GM23338 (cell line): Measurements from ENCODE around the gene CELF4. TPM values are rescaled to one million over a fixed set of nuclear protein-coding genes. Genes with fewer than 3 reads are reported as not detected.
A peak's percentile ranks its signal among the peaks of the same experiment; 100 is the strongest.

Experiments
- ATAC-seq: fragments of 200-7000 bp; cut with Tn5 transposase; 3 replicates; pipeline ENCODE4 v1.9.1; 2020
- DNase-seq: peaks from one replicate; pipeline ENCODE4 v3.0.0-alpha.2; 2015; ENCODE audit warnings: low spot score
- H2AFZ ChIP-seq: fragments of 200-600 bp; sonication (generic); 2 replicates; pipeline ENCODE4 v1.8.0; 2016; ENCODE audit warnings: antibody characterized with exemption, mild to moderate bottlenecking, moderate library complexity
- H3F3A ChIP-seq: fragments of 200-600 bp; sonication (generic); replicated peaks from 2 replicates; pipeline ENCODE4 v1.8.0; 2017; ENCODE audit warnings: antibody characterized with exemption, mixed run types, low read depth
- H3K27ac ChIP-seq: fragments of 200-600 bp; sonication (generic); 2 replicates; pipeline ENCODE4 v1.6.1; 2016; ENCODE audit warnings: low read depth
- H3K27me3 ChIP-seq: fragments of 200-600 bp; sonication (generic); 2 replicates; pipeline ENCODE4 v1.8.0; 2016; ENCODE audit warnings: mild to moderate bottlenecking, mixed run types, moderate library complexity; ENCODE audit not compliant: insufficient read depth
- H3K36me3 ChIP-seq: fragments of 200-600 bp; sonication (generic); 2 replicates; pipeline ENCODE4 v1.8.0; 2016; ENCODE audit warnings: mild to moderate bottlenecking; ENCODE audit not compliant: insufficient read depth
- H3K4me1 ChIP-seq: fragments of 200-600 bp; sonication (generic); 2 replicates; pipeline ENCODE4 v1.8.0; 2016; ENCODE audit warnings: mild to moderate bottlenecking, moderate library complexity; ENCODE audit not compliant: insufficient read depth
- H3K4me2 ChIP-seq: fragments of 200-600 bp; sonication (generic); 2 replicates; pipeline ENCODE4 v1.7.1; 2017; ENCODE audit warnings: mixed run types
- H3K4me3 ChIP-seq: fragments of 200-600 bp; sonication (generic); 2 replicates; pipeline ENCODE4 v1.6.1; 2016; ENCODE audit warnings: mixed run types
- H3K79me2 ChIP-seq: fragments of 200-600 bp; sonication (generic); replicated peaks from 2 replicates; pipeline ENCODE4 v1.8.0; 2017; ENCODE audit warnings: mild to moderate bottlenecking; ENCODE audit not compliant: insufficient read depth
- H3K9me2 ChIP-seq: fragments of 200-600 bp; sonication (generic); 2 replicates; pipeline ENCODE4 v1.8.0; 2017; ENCODE audit not compliant: insufficient read depth
- H4K20me1 ChIP-seq: fragments of 200-600 bp; sonication (generic); replicated peaks from 2 replicates; pipeline ENCODE4 v1.8.0; 2017; ENCODE audit warnings: mild to moderate bottlenecking; ENCODE audit not compliant: insufficient read depth
- H3K27ac Mint-ChIP-seq: 2 replicates; pipeline ENCODE4 v1.8.0; 2020; ENCODE audit warnings: inconsistent platforms, mild to moderate bottlenecking, moderate library complexity, mixed read lengths
- H3K27me3 Mint-ChIP-seq: 3 replicates; pipeline ENCODE4 v1.8.0; 2022; ENCODE audit warnings: low read depth, mild to moderate bottlenecking, moderate library complexity, mixed read lengths, inconsistent platforms; ENCODE audit not compliant: insufficient read depth, poor library complexity
- H3K36me3 Mint-ChIP-seq: 3 replicates; pipeline ENCODE4 v1.8.0; 2021; ENCODE audit warnings: low read depth, mild to moderate bottlenecking, inconsistent platforms, moderate library complexity, mixed read lengths
- H3K4me1 Mint-ChIP-seq: 3 replicates; pipeline ENCODE4 v1.8.0; 2020; ENCODE audit warnings: mild to moderate bottlenecking, inconsistent platforms, mixed read lengths
- H3K4me3 Mint-ChIP-seq: 3 replicates; pipeline ENCODE4 v1.8.0; 2021; ENCODE audit warnings: moderate library complexity, mild to moderate bottlenecking, inconsistent platforms, mixed read lengths
- H3K9me3 Mint-ChIP-seq: 3 replicates; pipeline ENCODE4 v1.8.0; 2020; ENCODE audit warnings: moderate library complexity, mild to moderate bottlenecking, inconsistent platforms, mixed read lengths
- CREB1 ChIP-seq: fragments of 250-450 bp; sonication (Bioruptor Pico); IDR thresholded peaks from 2 replicates; pipeline ENCODE4 v1.5.0; 2020; ENCODE audit warnings: low read depth, mild to moderate bottlenecking, moderate library complexity
- EZH2 ChIP-seq: fragments of 200-600 bp; sonication (generic); IDR thresholded peaks from one replicate; pipeline ENCODE4 v1.8.0; 2017; ENCODE audit warnings: antibody characterized with exemption, mild to moderate bottlenecking, low read depth; ENCODE audit not compliant: unreplicated experiment
- JUNB ChIP-seq: IDR thresholded peaks from one replicate; pipeline ENCODE4 v1.6.1; 2016; ENCODE audit warnings: antibody characterized with exemption; ENCODE audit not compliant: unreplicated experiment
- NANOG ChIP-seq: IDR thresholded peaks from 2 replicates; pipeline ENCODE4 v1.6.1; 2016; ENCODE audit warnings: antibody characterized with exemption, borderline replicate concordance
- POLR2AphosphoS5 ChIP-seq: IDR thresholded peaks from 2 replicates; pipeline ENCODE4 v1.6.1; 2016; ENCODE audit warnings: antibody characterized with exemption, low read depth
- STAT1 ChIP-seq: IDR thresholded peaks from one replicate; pipeline ENCODE4 v1.6.1; 2016; ENCODE audit warnings: antibody characterized with exemption; ENCODE audit not compliant: unreplicated experiment
- ZNF114 ChIP-seq: fragments of 250-450 bp; sonication (Bioruptor Pico); IDR thresholded peaks from 2 replicates; pipeline ENCODE4 v1.5.0; 2020; ENCODE audit warnings: mild to moderate bottlenecking, moderate library complexity
- ZNF331 ChIP-seq: fragments of 250-450 bp; sonication (Bioruptor Pico); IDR thresholded peaks from 2 replicates; pipeline ENCODE4 v1.5.0; 2020; ENCODE audit warnings: low read depth, mild to moderate bottlenecking, moderate library complexity
- polyA plus RNA-seq: library from polyadenylated mRNA; unstranded; fragments of >200 nt; fragmentation: Nextera tagmentation; extraction: Ambion mirVana; gene quantifications from 2 replicates; pipeline ENCODE4 v1.2.1, GENCODE V29; 2016
- total RNA-seq: library from RNA; depleted of rRNA; stranded (reverse); fragments of >200 nt; shearing (Covaris generic); gene quantifications from 2 replicates; pipeline ENCODE4 v1.2.3, GENCODE V29; 2014
- TF ChIP-seq, protein P1 (sequence below): IDR thresholded peaks from 2 replicates; pipeline ENCODE4 v1.6.1; 2016; ENCODE audit warnings: antibody characterized with exemption
- TF ChIP-seq, protein P2 (sequence below): IDR thresholded peaks from one replicate; pipeline ENCODE4 v1.6.1; 2018; ENCODE audit warnings: antibody characterized with exemption; ENCODE audit not compliant: unreplicated experiment
- TF ChIP-seq, protein P3 (sequence below): fragments of 250-450 bp; sonication (Bioruptor Pico); IDR thresholded peaks from 2 replicates; pipeline ENCODE4 v1.5.0; 2020; ENCODE audit warnings: mild to moderate bottlenecking, moderate library complexity

Gene CELF4
- total and polyA plus RNA-seq, 2 experiments from 2014 or later, result 2.6 to 6.7 TPM

DNA sequence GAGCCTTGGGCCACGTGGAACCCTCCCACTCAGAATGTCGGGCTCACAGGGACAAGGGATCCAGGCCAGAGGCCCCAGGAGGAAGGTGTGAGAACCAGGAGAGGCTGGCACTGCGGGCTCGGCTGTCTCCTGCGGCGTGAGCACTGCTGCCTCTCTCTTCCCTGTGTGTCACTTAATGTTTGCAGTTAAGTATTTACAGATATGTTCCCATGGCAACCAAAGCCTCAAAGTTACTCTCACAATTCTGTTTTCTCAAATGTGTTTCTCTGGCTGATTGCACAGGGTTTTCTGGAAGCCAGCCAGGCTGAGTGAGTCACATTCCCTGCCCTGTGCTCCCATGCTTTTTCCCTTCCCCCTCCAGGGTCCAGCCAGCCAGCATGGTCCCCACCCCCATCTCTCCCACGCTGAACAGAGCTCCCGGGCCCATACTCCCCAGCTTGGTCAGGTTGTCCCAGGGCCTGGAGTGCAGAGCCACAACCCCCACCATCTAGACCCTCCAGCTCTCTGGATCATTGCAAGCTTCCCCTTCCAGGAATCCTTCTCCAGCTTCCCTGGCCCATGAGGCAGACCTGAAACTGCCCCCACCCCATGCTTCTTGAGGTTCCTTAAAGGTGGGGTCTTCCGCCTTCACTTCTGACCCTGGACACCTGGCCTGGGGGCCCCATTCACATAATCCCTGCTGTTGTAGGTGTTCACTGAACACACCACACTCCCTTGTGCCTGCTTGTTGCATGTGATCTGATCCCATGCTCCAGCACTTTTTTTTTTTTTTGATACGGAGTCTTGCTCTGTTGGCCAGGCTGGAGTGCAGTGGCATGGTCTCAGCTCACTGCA lies 265.9 kb downstream of the CELF4 start (continued):
- TF ChIP-seq, protein P1, sequence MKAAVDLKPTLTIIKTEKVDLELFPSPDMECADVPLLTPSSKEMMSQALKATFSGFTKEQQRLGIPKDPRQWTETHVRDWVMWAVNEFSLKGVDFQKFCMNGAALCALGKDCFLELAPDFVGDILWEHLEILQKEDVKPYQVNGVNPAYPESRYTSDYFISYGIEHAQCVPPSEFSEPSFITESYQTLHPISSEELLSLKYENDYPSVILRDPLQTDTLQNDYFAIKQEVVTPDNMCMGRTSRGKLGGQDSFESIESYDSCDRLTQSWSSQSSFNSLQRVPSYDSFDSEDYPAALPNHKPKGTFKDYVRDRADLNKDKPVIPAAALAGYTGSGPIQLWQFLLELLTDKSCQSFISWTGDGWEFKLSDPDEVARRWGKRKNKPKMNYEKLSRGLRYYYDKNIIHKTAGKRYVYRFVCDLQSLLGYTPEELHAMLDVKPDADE, result no peak
- no peak for TF ChIP-seq JUNB
- no peak for TF ChIP-seq EZH2
- no peak for TF ChIP-seq ZNF331
- no peak for TF ChIP-seq POLR2AphosphoS5

DNA sequence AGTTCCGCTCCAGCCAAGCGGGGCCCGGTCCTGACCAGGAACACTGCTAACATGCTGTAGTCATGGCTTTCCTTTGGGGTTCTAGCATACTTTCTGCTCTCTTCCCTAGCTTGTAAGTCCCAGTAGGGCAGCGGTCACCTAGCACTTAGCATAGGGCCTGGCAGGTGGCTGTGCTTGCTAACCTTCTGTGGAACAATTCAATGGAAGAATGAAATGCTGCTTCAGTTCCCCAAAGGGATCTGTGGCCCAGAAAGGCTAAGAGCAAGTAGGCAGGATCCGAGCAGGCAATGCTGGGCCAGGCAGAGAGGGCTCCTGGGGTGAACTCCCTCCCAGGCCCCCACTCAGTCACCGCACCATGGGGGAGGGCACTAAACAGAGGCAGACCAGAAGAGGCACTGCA lies 266.8 kb downstream of the CELF4 start:
- Histone ChIP-seq H3F3A (no peaks in the 10 kb centered on the region), H2AFZ (no peak overlapping the region), H3K4me2 (no peak overlapping the region), H3K27me3 (no peaks in the 10 kb centered on the region), H3K27ac (no peak overlapping the region), H3K4me1 (no peaks in the 10 kb centered on the region), H3K79me2 (no peaks in the 10 kb centered on the region), H3K9me2 (no peaks in the 10 kb centered on the region), H3K4me3 (no peak overlapping the region), H3K36me3 (no peaks in the 10 kb centered on the region), H4K20me1 (no peaks in the 10 kb centered on the region)
- Mint-ChIP-seq H3K4me1 (peaks cover 10% of the 10 kb centered on the region), H3K36me3 (no peaks in the 10 kb centered on the region; the same call in 2 of the 3 replicates), H3K9me3 (no peaks in the 10 kb centered on the region), H3K27ac (no peak overlapping the region), H3K4me3 (no peak overlapping the region), H3K27me3 (peaks cover 15% of the 10 kb centered on the region)
- ATAC-seq, result peak; percentile 18; the same call in 2 of the 3 replicates
- no peak for DNase-seq
- TF ChIP-seq CREB1 (no peak), ZNF331 (no peak), STAT1 (no peak), JUNB (no peak), ZNF114 (CRISPR knock-in tag) (no peak), NANOG (no peak)
- TF ChIP-seq, protein P2, sequence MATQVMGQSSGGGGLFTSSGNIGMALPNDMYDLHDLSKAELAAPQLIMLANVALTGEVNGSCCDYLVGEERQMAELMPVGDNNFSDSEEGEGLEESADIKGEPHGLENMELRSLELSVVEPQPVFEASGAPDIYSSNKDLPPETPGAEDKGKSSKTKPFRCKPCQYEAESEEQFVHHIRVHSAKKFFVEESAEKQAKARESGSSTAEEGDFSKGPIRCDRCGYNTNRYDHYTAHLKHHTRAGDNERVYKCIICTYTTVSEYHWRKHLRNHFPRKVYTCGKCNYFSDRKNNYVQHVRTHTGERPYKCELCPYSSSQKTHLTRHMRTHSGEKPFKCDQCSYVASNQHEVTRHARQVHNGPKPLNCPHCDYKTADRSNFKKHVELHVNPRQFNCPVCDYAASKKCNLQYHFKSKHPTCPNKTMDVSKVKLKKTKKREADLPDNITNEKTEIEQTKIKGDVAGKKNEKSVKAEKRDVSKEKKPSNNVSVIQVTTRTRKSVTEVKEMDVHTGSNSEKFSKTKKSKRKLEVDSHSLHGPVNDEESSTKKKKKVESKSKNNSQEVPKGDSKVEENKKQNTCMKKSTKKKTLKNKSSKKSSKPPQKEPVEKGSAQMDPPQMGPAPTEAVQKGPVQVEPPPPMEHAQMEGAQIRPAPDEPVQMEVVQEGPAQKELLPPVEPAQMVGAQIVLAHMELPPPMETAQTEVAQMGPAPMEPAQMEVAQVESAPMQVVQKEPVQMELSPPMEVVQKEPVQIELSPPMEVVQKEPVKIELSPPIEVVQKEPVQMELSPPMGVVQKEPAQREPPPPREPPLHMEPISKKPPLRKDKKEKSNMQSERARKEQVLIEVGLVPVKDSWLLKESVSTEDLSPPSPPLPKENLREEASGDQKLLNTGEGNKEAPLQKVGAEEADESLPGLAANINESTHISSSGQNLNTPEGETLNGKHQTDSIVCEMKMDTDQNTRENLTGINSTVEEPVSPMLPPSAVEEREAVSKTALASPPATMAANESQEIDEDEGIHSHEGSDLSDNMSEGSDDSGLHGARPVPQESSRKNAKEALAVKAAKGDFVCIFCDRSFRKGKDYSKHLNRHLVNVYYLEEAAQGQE, result no peak
- TF ChIP-seq, protein P3, sequence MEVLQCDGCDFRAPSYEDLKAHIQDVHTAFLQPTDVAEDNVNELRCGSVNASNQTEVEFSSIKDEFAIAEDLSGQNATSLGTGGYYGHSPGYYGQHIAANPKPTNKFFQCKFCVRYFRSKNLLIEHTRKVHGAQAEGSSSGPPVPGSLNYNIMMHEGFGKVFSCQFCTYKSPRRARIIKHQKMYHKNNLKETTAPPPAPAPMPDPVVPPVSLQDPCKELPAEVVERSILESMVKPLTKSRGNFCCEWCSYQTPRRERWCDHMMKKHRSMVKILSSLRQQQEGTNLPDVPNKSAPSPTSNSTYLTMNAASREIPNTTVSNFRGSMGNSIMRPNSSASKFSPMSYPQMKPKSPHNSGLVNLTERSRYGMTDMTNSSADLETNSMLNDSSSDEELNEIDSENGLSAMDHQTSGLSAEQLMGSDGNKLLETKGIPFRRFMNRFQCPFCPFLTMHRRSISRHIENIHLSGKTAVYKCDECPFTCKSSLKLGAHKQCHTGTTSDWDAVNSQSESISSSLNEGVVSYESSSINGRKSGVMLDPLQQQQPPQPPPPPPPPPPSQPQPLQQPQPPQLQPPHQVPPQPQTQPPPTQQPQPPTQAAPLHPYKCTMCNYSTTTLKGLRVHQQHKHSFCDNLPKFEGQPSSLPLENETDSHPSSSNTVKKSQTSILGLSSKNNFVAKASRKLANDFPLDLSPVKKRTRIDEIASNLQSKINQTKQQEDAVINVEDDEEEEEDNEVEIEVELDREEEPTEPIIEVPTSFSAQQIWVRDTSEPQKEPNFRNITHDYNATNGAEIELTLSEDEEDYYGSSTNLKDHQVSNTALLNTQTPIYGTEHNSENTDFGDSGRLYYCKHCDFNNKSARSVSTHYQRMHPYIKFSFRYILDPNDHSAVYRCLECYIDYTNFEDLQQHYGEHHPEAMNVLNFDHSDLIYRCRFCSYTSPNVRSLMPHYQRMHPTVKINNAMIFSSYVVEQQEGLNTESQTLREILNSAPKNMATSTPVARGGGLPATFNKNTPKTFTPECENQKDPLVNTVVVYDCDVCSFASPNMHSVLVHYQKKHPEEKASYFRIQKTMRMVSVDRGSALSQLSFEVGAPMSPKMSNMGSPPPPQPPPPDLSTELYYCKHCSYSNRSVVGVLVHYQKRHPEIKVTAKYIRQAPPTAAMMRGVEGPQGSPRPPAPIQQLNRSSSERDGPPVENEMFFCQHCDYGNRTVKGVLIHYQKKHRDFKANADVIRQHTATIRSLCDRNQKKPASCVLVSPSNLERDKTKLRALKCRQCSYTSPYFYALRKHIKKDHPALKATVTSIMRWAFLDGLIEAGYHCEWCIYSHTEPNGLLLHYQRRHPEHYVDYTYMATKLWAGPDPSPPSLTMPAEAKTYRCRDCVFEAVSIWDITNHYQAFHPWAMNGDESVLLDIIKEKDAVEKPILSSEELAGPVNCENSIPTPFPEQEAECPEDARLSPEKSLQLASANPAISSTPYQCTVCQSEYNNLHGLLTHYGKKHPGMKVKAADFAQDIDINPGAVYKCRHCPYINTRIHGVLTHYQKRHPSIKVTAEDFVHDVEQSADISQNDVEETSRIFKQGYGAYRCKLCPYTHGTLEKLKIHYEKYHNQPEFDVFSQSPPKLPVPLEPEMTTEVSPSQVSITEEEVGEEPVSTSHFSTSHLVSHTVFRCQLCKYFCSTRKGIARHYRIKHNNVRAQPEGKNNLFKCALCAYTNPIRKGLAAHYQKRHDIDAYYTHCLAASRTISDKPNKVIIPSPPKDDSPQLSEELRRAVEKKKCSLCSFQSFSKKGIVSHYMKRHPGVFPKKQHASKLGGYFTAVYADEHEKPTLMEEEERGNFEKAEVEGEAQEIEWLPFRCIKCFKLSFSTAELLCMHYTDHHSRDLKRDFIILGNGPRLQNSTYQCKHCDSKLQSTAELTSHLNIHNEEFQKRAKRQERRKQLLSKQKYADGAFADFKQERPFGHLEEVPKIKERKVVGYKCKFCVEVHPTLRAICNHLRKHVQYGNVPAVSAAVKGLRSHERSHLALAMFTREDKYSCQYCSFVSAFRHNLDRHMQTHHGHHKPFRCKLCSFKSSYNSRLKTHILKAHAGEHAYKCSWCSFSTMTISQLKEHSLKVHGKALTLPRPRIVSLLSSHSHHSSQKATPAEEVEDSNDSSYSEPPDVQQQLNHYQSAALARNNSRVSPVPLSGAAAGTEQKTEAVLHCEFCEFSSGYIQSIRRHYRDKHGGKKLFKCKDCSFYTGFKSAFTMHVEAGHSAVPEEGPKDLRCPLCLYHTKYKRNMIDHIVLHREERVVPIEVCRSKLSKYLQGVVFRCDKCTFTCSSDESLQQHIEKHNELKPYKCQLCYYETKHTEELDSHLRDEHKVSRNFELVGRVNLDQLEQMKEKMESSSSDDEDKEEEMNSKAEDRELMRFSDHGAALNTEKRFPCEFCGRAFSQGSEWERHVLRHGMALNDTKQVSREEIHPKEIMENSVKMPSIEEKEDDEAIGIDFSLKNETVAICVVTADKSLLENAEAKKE (CRISPR knock-in tag), result no peak
- TF ChIP-seq, protein P1, result no peak
